Keratinocyte (primary cell): ENCODE results near the gene KDM6B. TPM values are rescaled to one million over a fixed set of nuclear protein-coding genes. Genes with fewer than 3 reads are reported as not detected.

Source experiments
- DNase-seq: peaks from one replicate; pipeline ENCODE4 v3.0.0-alpha.2; 2011; ENCODE audit warnings: low read depth, missing footprints, low spot score
- FAIRE-seq: peaks from 2 replicates; lab custom pipeline; 2011; peaks lifted over from hg19 to GRCh38; lab: Jason Lieb, UNC
- H2AFZ ChIP-seq: 2 replicates; pipeline ENCODE4 v1.6.0; 2012; ENCODE audit warnings: low read length, control low read depth, inconsistent platforms; ENCODE audit not compliant: control insufficient read depth
- H3K27ac ChIP-seq: 2 replicates; pipeline ENCODE4 v1.5.1; 2011; ENCODE audit warnings: low read length; ENCODE audit not compliant: control insufficient read depth, insufficient read depth
- H3K27me3 ChIP-seq: 3 replicates; pipeline ENCODE4 v1.6.0; 2011; ENCODE audit warnings: low read length; ENCODE audit not compliant: control insufficient read depth, insufficient read depth; ENCODE audit errors: extremely low read depth
- H3K36me3 ChIP-seq, 2 experiments: 2 replicates in 1 of 2; 3 replicates in 1 of 2; pipeline ENCODE4 v1.5.1; 2011; ENCODE audit warnings: low read length in 2 of 2, mild to moderate bottlenecking in 1 of 2; ENCODE audit not compliant: control insufficient read depth in 2 of 2, insufficient read depth in 2 of 2; ENCODE audit errors: extremely low read depth in 1 of 2
- H3K4me1 ChIP-seq: 3 replicates; pipeline ENCODE4 v1.5.1; 2011; ENCODE audit warnings: low read length; ENCODE audit not compliant: control insufficient read depth, insufficient read depth; ENCODE audit errors: extremely low read depth
- H3K4me2 ChIP-seq: 3 replicates; pipeline ENCODE4 v1.6.0; 2011; ENCODE audit warnings: low read depth, low read length; ENCODE audit not compliant: control insufficient read depth, insufficient read depth; ENCODE audit errors: extremely low read depth
- H3K4me3 ChIP-seq, 3 experiments: fragments of 200-600 bp in 1 of 3; sonication (generic) in 1 of 3; 2 replicates in 2 of 3; 3 replicates in 1 of 3; pipeline ENCODE4 v1.5.1; 2011 to 2016; ENCODE audit warnings: low read length in 3 of 3, mild to moderate bottlenecking in 3 of 3, control low read depth in 2 of 3, inconsistent platforms in 1 of 3, low read depth in 1 of 3, mixed read lengths in 1 of 3, mixed run types in 1 of 3, moderate library complexity in 1 of 3; ENCODE audit not compliant: control insufficient read depth in 2 of 3, insufficient read depth in 2 of 3; ENCODE audit errors: extremely low read depth in 1 of 3
- H3K79me2 ChIP-seq: 2 replicates; pipeline ENCODE4 v1.6.0; 2012; ENCODE audit warnings: low read length; ENCODE audit not compliant: control insufficient read depth, insufficient read depth
- H3K9ac ChIP-seq: 3 replicates; pipeline ENCODE4 v1.6.0; 2011; ENCODE audit warnings: low read length; ENCODE audit not compliant: control insufficient read depth, insufficient read depth; ENCODE audit errors: extremely low read depth
- H3K9me1 ChIP-seq: 3 replicates; pipeline ENCODE4 v1.6.0; 2011; ENCODE audit warnings: low read length; ENCODE audit not compliant: control insufficient read depth, insufficient read depth; ENCODE audit errors: extremely low read depth
- H3K9me3 ChIP-seq: 2 replicates; pipeline ENCODE4 v1.5.1; 2012; ENCODE audit warnings: low read depth, low read length; ENCODE audit not compliant: control insufficient read depth
- H4K20me1 ChIP-seq: 3 replicates; pipeline ENCODE4 v1.6.0; 2011; ENCODE audit warnings: low read length; ENCODE audit not compliant: control insufficient read depth, insufficient read depth; ENCODE audit errors: extremely low read depth
- CTCF ChIP-seq, 3 experiments: IDR thresholded peaks in 1 of 3; conservative IDR thresholded peaks in 1 of 3; optimal IDR thresholded peaks in 1 of 3; 2 replicates in 2 of 3; 3 replicates in 1 of 3; pipeline versions ENCODE3 to v1.5.1; 2011; ENCODE audit warnings: low read length in 3 of 3, mild to moderate bottlenecking in 3 of 3, moderate library complexity in 2 of 3, control low read depth in 1 of 3, inconsistent platforms in 1 of 3; ENCODE audit not compliant: insufficient read depth in 2 of 3; ENCODE audit errors: extremely low read depth in 1 of 3
- EZH2 ChIP-seq: IDR thresholded peaks from one replicate; pipeline ENCODE4 v1.6.1; 2012; ENCODE audit warnings: inconsistent platforms, mild to moderate bottlenecking, low read length, moderate library complexity
- dilution Hi-C: fragments of 300-500 bp; cut with MboI; formaldehyde crosslinking; loops from one replicate; pipeline ENCODE4 v1.7.0; 2020; ENCODE audit warnings: low sequenced_read_pairs; ENCODE audit not compliant: extremely low pct_ligation_motif_present
- polyA plus RNA-seq, 5 experiments: library from polyadenylated mRNA; depleted of rRNA in 3 of 5; stranded (reverse) in 3 of 5; stranded (forward) in 1 of 5; unstranded in 1 of 5; fragments of >200 nt; gene quantifications; 1 replicate in 1 of 5; 2 replicates in 3 of 5; 3 replicates in 1 of 5; pipeline versions ENCODE4 v1.2.1 to v1.2.3, GENCODE V29; 2011 to 2012; ENCODE audit warnings: missing spikeins in 2 of 5, low read depth in 1 of 5, low replicate concordance in 1 of 5

KDM6B gene
- polyA plus RNA-seq, 1 donor (not counting 4 experiments of a cell fraction or from before 2014, with no cell fraction given), result 1.6 TPM

GRCh38 chr17:7856011-7856810 is 22.2 kb downstream of the KDM6B start:
- no peak for FAIRE-seq
- peak overlapping the region; percentile 73 for H3K27ac ChIP-seq
- peaks cover 42% of the 10 kb centered on the region for H3K4me1 ChIP-seq
- peak overlapping the region; percentile 97 for H3K4me2 ChIP-seq
- no peak overlapping the region for H2AFZ ChIP-seq
- peak overlapping the region; percentile 57 to 98 (median 64) for H3K4me3 ChIP-seq
- peaks cover 16 to 22% of the 10 kb centered on the region in 2 experiments for H3K36me3 ChIP-seq
- no peak for DNase-seq
- H4K20me1 ChIP-seq, result peaks cover 8% of the 10 kb centered on the region
- no peaks in the 10 kb centered on the region for H3K27me3 ChIP-seq
- no peaks in the 10 kb centered on the region for H3K9me3 ChIP-seq
- dilution Hi-C loops, result no loop called here
- peak overlapping the region; percentile 79 for H3K9ac ChIP-seq
- peaks cover 32% of the 10 kb centered on the region for H3K79me2 ChIP-seq
- H3K9me1 ChIP-seq, result no peaks in the 10 kb centered on the region
- TF ChIP-seq CTCF (optimal IDR thresholded peaks at IDR 0.05 in 1 of 3, IDR thresholded peaks at IDR 0.05 in 1 of 3, conservative IDR thresholded peaks at IDR 0.05 in 1 of 3; ENCODE audit: extremely low read depth in 1 of 3, insufficient read depth in 2 of 3, low read length in 3 of 3) (no peak), EZH2 (no peak)

- Histone ChIP-seq H3K9me3 (no peaks in the 10 kb centered on the region), H3K36me3 (peaks cover 17 to 18% of the 10 kb centered on the region in 2 experiments), H3K27ac (peak within 1 kb of the TSS; percentile 73), H3K4me2 (peak within 1 kb of the TSS; percentile 97), H2AFZ (peak within 1 kb of the TSS; percentile 93), H4K20me1 (peaks cover 8% of the 10 kb centered on the region), H3K9me1 (no peaks in the 10 kb centered on the region), H3K4me3 (peak within 1 kb of the TSS; percentile 57 to 98 (median 79)), H3K27me3 (no peaks in the 10 kb centered on the region), H3K9ac (peak within 1 kb of the TSS; percentile 79), H3K4me1 (peaks cover 37% of the 10 kb centered on the region), H3K79me2 (peaks cover 32% of the 10 kb centered on the region)
- FAIRE-seq, result peak; percentile 91
- dilution Hi-C loops, result no loop called here
- DNase-seq, result peak; percentile 98
- TF ChIP-seq EZH2, result no peak
- TF ChIP-seq CTCF (optimal IDR thresholded peaks at IDR 0.05 in 1 of 3, IDR thresholded peaks at IDR 0.05 in 1 of 3, conservative IDR thresholded peaks at IDR 0.05 in 1 of 3; ENCODE audit: extremely low read depth in 1 of 3, insufficient read depth in 2 of 3, low read length in 3 of 3), result peak; percentile 34 to 70 (median 61)
These were observed 23.0 kb downstream of the KDM6B start, which contains the start of gene NAA38 for GRCh38 chr17:7856811-7857712. TSS of gene NAA38 (minus strand) at chr17:7857559. CDS start at chr17:7857463, 96 bp downstream.
